Brain microvascular endothelial cell (primary cell): Measurements from ENCODE around the gene CXCL14.

Experiments
- DNase-seq: peaks from one replicate; pipeline ENCODE4 v3.0.0-alpha.2; 2020
- H3K27ac ChIP-seq: fragments of 250-450 bp; sonication (Bioruptor Pico); 2 replicates; pipeline ENCODE4 v1.5.1; 2020; ENCODE audit warnings: mild to moderate bottlenecking, moderate library complexity
- H3K27me3 ChIP-seq: fragments of 250-450 bp; sonication (Bioruptor Pico); replicated peaks from 2 replicates; pipeline ENCODE4 v1.5.1; 2020; ENCODE audit warnings: mild to moderate bottlenecking
- H3K36me3 ChIP-seq: fragments of 250-450 bp; sonication (Bioruptor Pico); replicated peaks from 2 replicates; pipeline ENCODE4 v1.5.1; 2020; ENCODE audit warnings: mild to moderate bottlenecking
- H3K4me3 ChIP-seq: 2 replicates; pipeline ENCODE4 v1.5.1; 2011; ENCODE audit warnings: low read depth, mild to moderate bottlenecking, control low read depth, low read length, moderate library complexity
- CTCF ChIP-seq: IDR thresholded peaks from 2 replicates; pipeline ENCODE4 v1.5.1; 2011; ENCODE audit warnings: low read depth, mild to moderate bottlenecking, moderate library complexity, low read length, control low read depth, inconsistent platforms; ENCODE audit errors: missing control alignments
- in situ Hi-C: cut with HindIII; loops from 2 replicates; pipeline ENCODE4 v1.10.0; 2017; ENCODE audit warnings: low sequenced_read_pairs, low pct_ligation_motif_present

CXCL14 gene

GRCh38 chr5:135587721-135588663 lies 9.2 kb upstream of the CXCL14 start:
- in situ Hi-C loops, result no loop called here
- Histone ChIP-seq H3K27ac (no peak overlapping the region), H3K27me3 (peaks cover 2% of the 10 kb centered on the region), H3K4me3 (no peak overlapping the region), H3K36me3 (no peaks in the 10 kb centered on the region)
- no peak for TF ChIP-seq CTCF
- no peak for DNase-seq

GRCh38 chr5:135584918-135585317 lies 6.1 kb upstream of the CXCL14 start:
- in situ Hi-C loops, result no loop called here
- no peak for DNase-seq
- H3K36me3 ChIP-seq, result no peaks in the 10 kb centered on the region
- no peak for TF ChIP-seq CTCF
- H3K4me3 ChIP-seq, result no peak overlapping the region
- H3K27me3 ChIP-seq, result peaks cover 2% of the 10 kb centered on the region
- H3K27ac ChIP-seq, result no peak overlapping the region

- in situ Hi-C loops, result no loop called here
- Histone ChIP-seq H3K4me3 (no peak overlapping the region), H3K36me3 (no peaks in the 10 kb centered on the region), H3K27me3 (peaks cover 6% of the 10 kb centered on the region), H3K27ac (no peak overlapping the region)
- TF ChIP-seq CTCF, result no peak
- no peak for DNase-seq
These were observed 5.5 kb upstream of the CXCL14 start for GRCh38 chr5:135584276-135584675.

- Histone ChIP-seq H3K27ac (no peak overlapping the region), H3K4me3 (no peak overlapping the region), H3K36me3 (no peaks in the 10 kb centered on the region), H3K27me3 (peaks cover 26% of the 10 kb centered on the region)
- DNase-seq, result no peak
- in situ Hi-C loops, result no loop called here
- no peak for TF ChIP-seq CTCF
These were observed 3.4 kb upstream of the CXCL14 start for GRCh38 chr5:135582099-135582781.

- H3K36me3 ChIP-seq, result no peaks in the 10 kb centered on the region
- H3K27ac ChIP-seq, result no peak overlapping the region
- DNase-seq, result no peak
- in situ Hi-C loops, result no loop called here
- H3K4me3 ChIP-seq, result no peak overlapping the region
- peaks cover 24% of the 10 kb centered on the region for H3K27me3 ChIP-seq
- TF ChIP-seq CTCF, result no peak
These were observed 496 bp downstream of the CXCL14 start for GRCh38 chr5:135578305-135578684.
